GM10248 (cell line): ENCODE measurements around the gene UBASH3B.

ENCODE experiments used
- CTCF ChIA-PET: fragments of 300-600 bp; sonication (Branson Sonifier 250); formaldehyde crosslinking; extraction: SDS; loops from one replicate; lab custom pipeline; 2021; ENCODE audit warnings: antibody characterized with exemption; lab: Yijun Ruan, JAX
- POLR2A ChIA-PET: fragments of 350-650 bp; sonication (Branson Sonifier 250); formaldehyde crosslinking; extraction: SDS; loops from one replicate; lab custom pipeline; 2020; ENCODE audit warnings: antibody characterized with exemption; lab: Yijun Ruan, JAX
- DNase-seq: peaks from one replicate; pipeline ENCODE4 v3.0.0; 2012; ENCODE audit errors: extremely low spot score
- TF ChIP-seq, protein P1 (sequence below): IDR thresholded peaks from 2 replicates; pipeline ENCODE4 v1.5.1; 2012; ENCODE audit warnings: mild to moderate bottlenecking, low read depth; ENCODE audit errors: extremely low read depth, missing control alignments, control extremely low read depth

UBASH3B gene

DNA sequence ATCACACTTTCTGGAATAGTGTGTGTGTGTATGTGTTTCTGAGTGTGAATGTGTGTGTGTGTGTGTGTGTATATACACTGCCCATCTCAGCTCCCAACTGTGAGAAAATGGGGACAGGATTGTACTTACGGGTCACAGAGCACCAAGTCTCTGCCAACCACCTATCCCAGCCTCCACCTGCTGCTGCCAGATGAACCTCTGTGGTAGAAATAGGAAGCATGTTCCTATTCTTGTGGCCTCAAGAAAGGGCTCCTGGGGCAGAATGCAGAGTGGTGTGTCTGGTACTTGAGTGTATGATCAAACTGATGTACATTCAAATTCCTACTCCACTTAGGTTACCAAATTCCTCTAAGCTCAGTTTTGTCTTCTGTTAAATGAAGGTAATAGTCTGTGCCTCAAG, 14.6 kb downstream of the UBASH3B start:
- TF ChIP-seq, protein P1, sequence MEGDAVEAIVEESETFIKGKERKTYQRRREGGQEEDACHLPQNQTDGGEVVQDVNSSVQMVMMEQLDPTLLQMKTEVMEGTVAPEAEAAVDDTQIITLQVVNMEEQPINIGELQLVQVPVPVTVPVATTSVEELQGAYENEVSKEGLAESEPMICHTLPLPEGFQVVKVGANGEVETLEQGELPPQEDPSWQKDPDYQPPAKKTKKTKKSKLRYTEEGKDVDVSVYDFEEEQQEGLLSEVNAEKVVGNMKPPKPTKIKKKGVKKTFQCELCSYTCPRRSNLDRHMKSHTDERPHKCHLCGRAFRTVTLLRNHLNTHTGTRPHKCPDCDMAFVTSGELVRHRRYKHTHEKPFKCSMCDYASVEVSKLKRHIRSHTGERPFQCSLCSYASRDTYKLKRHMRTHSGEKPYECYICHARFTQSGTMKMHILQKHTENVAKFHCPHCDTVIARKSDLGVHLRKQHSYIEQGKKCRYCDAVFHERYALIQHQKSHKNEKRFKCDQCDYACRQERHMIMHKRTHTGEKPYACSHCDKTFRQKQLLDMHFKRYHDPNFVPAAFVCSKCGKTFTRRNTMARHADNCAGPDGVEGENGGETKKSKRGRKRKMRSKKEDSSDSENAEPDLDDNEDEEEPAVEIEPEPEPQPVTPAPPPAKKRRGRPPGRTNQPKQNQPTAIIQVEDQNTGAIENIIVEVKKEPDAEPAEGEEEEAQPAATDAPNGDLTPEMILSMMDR, result no peak
- no peak for DNase-seq
- ChIA-PET CTCF (interaction anchor here (1.1 to 3.0 kb wide), 6 partner anchors 12 to 85 kb away, joined by 3 to 10 read pairs (median 4); partner anchors contain the start of gene UBASH3B), POLR2A (no interaction called here)

- no peak for DNase-seq
- ChIA-PET CTCF (interaction anchor here (0.8 kb wide), 1 partner anchor 15 kb away, joined by 4 read pairs; the partner anchor contains the start of gene UBASH3B), POLR2A (no interaction called here)
- TF ChIP-seq, protein P1, result no peak
Measured at GRCh38 chr11:122671400-122671891, 15.9 kb downstream of the UBASH3B start.

DNA sequence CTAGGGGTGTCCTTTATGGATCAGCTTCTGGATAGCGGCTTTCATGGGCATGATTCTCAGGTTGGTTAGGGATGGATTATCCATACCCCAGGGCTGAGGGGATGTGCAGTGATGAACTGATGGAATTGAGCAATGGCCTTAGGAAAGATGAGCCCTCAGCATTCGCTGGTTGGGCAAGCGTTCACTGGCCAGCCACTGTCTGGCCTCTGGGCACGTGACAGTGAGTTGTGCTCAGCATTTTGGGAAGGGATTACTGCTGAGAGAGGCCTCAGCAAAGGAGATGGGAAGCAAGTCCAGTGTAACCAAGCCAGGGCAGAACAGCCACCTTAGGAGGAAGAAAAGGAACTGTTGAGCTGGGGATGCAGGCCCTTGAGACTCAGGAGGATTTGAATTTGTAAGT, 17.4 kb downstream of the UBASH3B start:
- ChIA-PET CTCF (interaction anchor here (0.9 to 4.1 kb wide), 3 partner anchors 11 to 82 kb away, joined by 4 to 13 read pairs (median 4); no protein-coding TSS in a partner anchor), POLR2A (no interaction called here)
- TF ChIP-seq, protein P1, result no peak
- no peak for DNase-seq

GRCh38 chr11:122673701-122674100, 18.2 kb downstream of the UBASH3B start:
- CTCF ChIA-PET, result interaction anchor here (0.9 to 4.1 kb wide), 5 partner anchors 10 to 123 kb away, joined by 3 to 13 read pairs (median 4); no protein-coding TSS in a partner anchor
- POLR2A ChIA-PET, result no interaction called here
- DNase-seq, result no peak
- TF ChIP-seq, protein P1, result no peak

DNA sequence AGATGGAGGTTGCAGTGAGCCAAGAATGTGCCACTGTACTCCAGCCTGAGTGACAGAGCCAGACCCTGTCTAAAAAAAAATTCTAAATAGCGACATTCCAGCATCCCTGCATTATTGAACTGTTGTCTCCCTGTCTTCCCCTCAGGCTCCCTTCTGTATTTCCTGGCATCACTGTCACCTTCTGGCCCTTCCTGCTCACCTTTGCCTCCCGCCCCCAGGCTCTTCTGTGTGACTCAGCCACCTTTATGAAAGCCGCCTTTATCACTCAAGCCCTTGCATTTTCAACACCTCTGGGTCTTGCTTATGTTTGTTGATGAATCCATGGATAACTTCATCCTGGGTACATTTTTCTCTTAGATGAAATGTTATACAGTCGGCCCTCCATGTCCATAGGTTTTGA, 21.1 kb downstream of the UBASH3B start:
- ChIA-PET CTCF (no interaction called here), POLR2A (interaction anchor here (0.7 kb wide), 1 partner anchor 10 kb away, joined by 3 read pairs; no protein-coding TSS in a partner anchor)
- TF ChIP-seq, protein P1, result no peak
- DNase-seq, result no peak

DNA sequence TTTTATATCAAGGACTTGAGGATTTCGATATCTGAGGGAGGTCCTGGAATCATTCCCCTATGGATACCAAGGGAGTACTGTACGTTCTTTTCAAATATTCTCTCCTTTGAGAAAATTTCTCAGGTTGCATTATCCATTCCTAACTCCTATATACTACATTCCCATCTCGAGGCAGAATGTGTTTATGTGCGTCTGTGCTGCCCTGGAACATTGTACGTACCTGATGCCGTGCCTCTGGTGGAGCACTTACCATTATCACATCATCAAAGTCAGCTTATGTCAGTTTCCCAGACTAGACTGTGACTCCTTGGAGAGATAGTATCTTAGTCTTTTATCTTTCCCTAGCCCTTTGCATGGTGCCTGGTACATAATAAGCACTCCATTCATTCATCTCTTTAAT, 21.7 kb downstream of the UBASH3B start:
- CTCF ChIA-PET, result no interaction called here
- DNase-seq, result no peak
- TF ChIP-seq, protein P1, result no peak
- POLR2A ChIA-PET, result no interaction called here

DNA sequence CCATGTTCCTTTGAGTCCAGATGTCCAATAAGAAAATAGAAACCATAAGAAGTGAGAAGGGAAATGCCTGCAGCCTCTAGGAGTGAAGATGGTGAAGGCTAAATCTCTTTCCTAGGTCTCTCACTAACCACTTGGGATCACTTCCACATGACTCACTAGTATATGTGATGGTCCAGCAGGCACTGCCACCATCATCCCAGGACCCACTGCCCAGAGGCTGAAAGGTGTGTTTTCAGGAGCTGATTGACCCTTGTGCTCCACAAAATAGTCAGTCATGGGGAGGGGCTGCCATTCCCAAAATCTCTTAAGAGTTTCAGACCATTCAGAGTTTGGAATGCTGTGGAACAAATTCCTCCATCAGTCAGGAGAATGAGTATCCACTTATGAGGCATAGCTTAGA, 22.9 kb downstream of the UBASH3B start:
- TF ChIP-seq, protein P1, result no peak
- no peak for DNase-seq
- ChIA-PET CTCF (interaction anchor here (1.4 kb wide), 1 partner anchor 21 kb away, joined by 3 read pairs; no protein-coding TSS in a partner anchor), POLR2A (no interaction called here)
